Keratinocyte (primary cell): Measurements from ENCODE around the gene CYTH2. TPM values are rescaled to one million over a fixed set of nuclear protein-coding genes. Genes with fewer than 3 reads are reported as not detected.

Experiments
- DNase-seq: peaks from one replicate; pipeline ENCODE4 v3.0.0-alpha.2; 2011; ENCODE audit warnings: low read depth, missing footprints, low spot score
- FAIRE-seq: peaks from 2 replicates; lab custom pipeline; 2011; peaks lifted over from hg19 to GRCh38; lab: Jason Lieb, UNC
- H2AFZ ChIP-seq: 2 replicates; pipeline ENCODE4 v1.6.0; 2012; ENCODE audit warnings: low read length, control low read depth, inconsistent platforms; ENCODE audit not compliant: control insufficient read depth
- H3K27ac ChIP-seq: 2 replicates; pipeline ENCODE4 v1.5.1; 2011; ENCODE audit warnings: low read length; ENCODE audit not compliant: control insufficient read depth, insufficient read depth
- H3K27me3 ChIP-seq: 3 replicates; pipeline ENCODE4 v1.6.0; 2011; ENCODE audit warnings: low read length; ENCODE audit not compliant: control insufficient read depth, insufficient read depth; ENCODE audit errors: extremely low read depth
- H3K36me3 ChIP-seq, 2 experiments: 2 replicates in 1 of 2; 3 replicates in 1 of 2; pipeline ENCODE4 v1.5.1; 2011; ENCODE audit warnings: low read length in 2 of 2, mild to moderate bottlenecking in 1 of 2; ENCODE audit not compliant: control insufficient read depth in 2 of 2, insufficient read depth in 2 of 2; ENCODE audit errors: extremely low read depth in 1 of 2
- H3K4me1 ChIP-seq: 3 replicates; pipeline ENCODE4 v1.5.1; 2011; ENCODE audit warnings: low read length; ENCODE audit not compliant: control insufficient read depth, insufficient read depth; ENCODE audit errors: extremely low read depth
- H3K4me2 ChIP-seq: 3 replicates; pipeline ENCODE4 v1.6.0; 2011; ENCODE audit warnings: low read depth, low read length; ENCODE audit not compliant: control insufficient read depth, insufficient read depth; ENCODE audit errors: extremely low read depth
- H3K4me3 ChIP-seq, 3 experiments: fragments of 200-600 bp in 1 of 3; sonication (generic) in 1 of 3; 2 replicates in 2 of 3; 3 replicates in 1 of 3; pipeline ENCODE4 v1.5.1; 2011 to 2016; ENCODE audit warnings: low read length in 3 of 3, mild to moderate bottlenecking in 3 of 3, control low read depth in 2 of 3, inconsistent platforms in 1 of 3, low read depth in 1 of 3, mixed read lengths in 1 of 3, mixed run types in 1 of 3, moderate library complexity in 1 of 3; ENCODE audit not compliant: control insufficient read depth in 2 of 3, insufficient read depth in 2 of 3; ENCODE audit errors: extremely low read depth in 1 of 3
- H3K79me2 ChIP-seq: 2 replicates; pipeline ENCODE4 v1.6.0; 2012; ENCODE audit warnings: low read length; ENCODE audit not compliant: control insufficient read depth, insufficient read depth
- H3K9ac ChIP-seq: 3 replicates; pipeline ENCODE4 v1.6.0; 2011; ENCODE audit warnings: low read length; ENCODE audit not compliant: control insufficient read depth, insufficient read depth; ENCODE audit errors: extremely low read depth
- H3K9me1 ChIP-seq: 3 replicates; pipeline ENCODE4 v1.6.0; 2011; ENCODE audit warnings: low read length; ENCODE audit not compliant: control insufficient read depth, insufficient read depth; ENCODE audit errors: extremely low read depth
- H3K9me3 ChIP-seq: 2 replicates; pipeline ENCODE4 v1.5.1; 2012; ENCODE audit warnings: low read depth, low read length; ENCODE audit not compliant: control insufficient read depth
- H4K20me1 ChIP-seq: 3 replicates; pipeline ENCODE4 v1.6.0; 2011; ENCODE audit warnings: low read length; ENCODE audit not compliant: control insufficient read depth, insufficient read depth; ENCODE audit errors: extremely low read depth
- CTCF ChIP-seq, 3 experiments: IDR thresholded peaks in 1 of 3; conservative IDR thresholded peaks in 1 of 3; optimal IDR thresholded peaks in 1 of 3; 2 replicates in 2 of 3; 3 replicates in 1 of 3; pipeline versions ENCODE3 to v1.5.1; 2011; ENCODE audit warnings: low read length in 3 of 3, mild to moderate bottlenecking in 3 of 3, moderate library complexity in 2 of 3, control low read depth in 1 of 3, inconsistent platforms in 1 of 3; ENCODE audit not compliant: insufficient read depth in 2 of 3; ENCODE audit errors: extremely low read depth in 1 of 3
- EZH2 ChIP-seq: IDR thresholded peaks from one replicate; pipeline ENCODE4 v1.6.1; 2012; ENCODE audit warnings: inconsistent platforms, mild to moderate bottlenecking, low read length, moderate library complexity
- dilution Hi-C: fragments of 300-500 bp; cut with MboI; formaldehyde crosslinking; loops from one replicate; pipeline ENCODE4 v1.7.0; 2020; ENCODE audit warnings: low sequenced_read_pairs; ENCODE audit not compliant: extremely low pct_ligation_motif_present
- polyA plus RNA-seq, 5 experiments: library from polyadenylated mRNA; depleted of rRNA in 3 of 5; stranded (reverse) in 3 of 5; stranded (forward) in 1 of 5; unstranded in 1 of 5; fragments of >200 nt; gene quantifications; 1 replicate in 1 of 5; 2 replicates in 3 of 5; 3 replicates in 1 of 5; pipeline versions ENCODE4 v1.2.1 to v1.2.3, GENCODE V29; 2011 to 2012; ENCODE audit warnings: missing spikeins in 2 of 5, low read depth in 1 of 5, low replicate concordance in 1 of 5

The CYTH2 gene
- polyA plus RNA-seq, 1 donor (not counting 4 experiments of a cell fraction or from before 2014, with no cell fraction given): 27.0 TPM

GRCh38 chr19:48461982-48462655 is 7.0 kb upstream of the CYTH2 start:
- dilution Hi-C loops: no loop called here
- FAIRE-seq (no peak), DNase-seq (no peak)
- Histone ChIP-seq H2AFZ (no peak overlapping the region), H3K4me1 (no peaks in the 10 kb centered on the region), H3K4me2 (no peak overlapping the region), H3K79me2 (no peaks in the 10 kb centered on the region), H4K20me1 (no peaks in the 10 kb centered on the region), H3K27me3 (no peaks in the 10 kb centered on the region), H3K9me1 (no peaks in the 10 kb centered on the region), H3K36me3 (peaks cover 2 to 4% of the 10 kb centered on the region in 2 experiments), H3K9me3 (no peaks in the 10 kb centered on the region), H3K27ac (no peak overlapping the region), H3K4me3 (no peak overlapping the region), H3K9ac (no peak overlapping the region)
- TF ChIP-seq CTCF (optimal IDR thresholded peaks at IDR 0.05 in 1 of 3, IDR thresholded peaks at IDR 0.05 in 1 of 3, conservative IDR thresholded peaks at IDR 0.05 in 1 of 3; ENCODE audit: extremely low read depth in 1 of 3, insufficient read depth in 2 of 3, low read length in 3 of 3): no peak

GRCh38 chr19:48465215-48465614 is 4.0 kb upstream of the CYTH2 start:
- no peaks in the 10 kb centered on the region for H3K36me3 ChIP-seq
- dilution Hi-C loops: no loop called here
- H3K9ac ChIP-seq: no peak overlapping the region

More at GRCh38 chr19:48465215-48465614, 4.0 kb upstream of the CYTH2 start:
- Histone ChIP-seq H3K4me1 (peaks cover 6% of the 10 kb centered on the region), H4K20me1 (no peaks in the 10 kb centered on the region), H3K9me3 (no peaks in the 10 kb centered on the region), H3K79me2 (peaks cover 4% of the 10 kb centered on the region), H3K4me2 (no peak overlapping the region), H3K27ac (no peak overlapping the region), H3K27me3 (no peaks in the 10 kb centered on the region), H3K9me1 (no peaks in the 10 kb centered on the region), H3K4me3 (no peak overlapping the region), H2AFZ (no peak overlapping the region)
- DNase-seq (no peak), FAIRE-seq (peak; percentile 49)
- TF ChIP-seq CTCF (optimal IDR thresholded peaks at IDR 0.05 in 1 of 3, IDR thresholded peaks at IDR 0.05 in 1 of 3, conservative IDR thresholded peaks at IDR 0.05 in 1 of 3; ENCODE audit: extremely low read depth in 1 of 3, insufficient read depth in 2 of 3, low read length in 3 of 3): no peak
- no peak for TF ChIP-seq EZH2
